ENCODE results near the gene FOXC2. TPM values are rescaled to one million over a fixed set of nuclear protein-coding genes. Genes with fewer than 3 reads are reported as not detected.

The FOXC2 gene
- total RNA-seq (2014; rRNA removed), result 5.1 and 8.3 TPM in 2 replicates
- polyA plus RNA-seq (2012), result 22.1 TPM

- DNase-seq (ENCODE audit: low read depth), result peak; percentile 94
These were observed at the start of gene FOXC2 for GRCh38 chr16:86566601-86566965. FOXC2 (plus strand) TSS chr16:86566829; CDS start chr16:86567336, 507 bp downstream.

- no peak for DNase-seq (ENCODE audit: low read depth)
These were observed 49.6 kb upstream of the FOXC2 start for GRCh38 chr16:86517033-86517432.

GRCh38 chr16:86517652-86518258 lies 48.9 kb upstream of the FOXC2 start:
- peak; percentile 34 for DNase-seq (ENCODE audit: low read depth)

GRCh38 chr16:86519007-86519648 lies 47.5 kb upstream of the FOXC2 start:
- DNase-seq (ENCODE audit: low read depth), result no peak

- DNase-seq (ENCODE audit: low read depth), result peak; percentile 25
These were observed 46.8 kb upstream of the FOXC2 start for GRCh38 chr16:86519649-86520316.

GRCh38 chr16:86520317-86521210 lies 46.1 kb upstream of the FOXC2 start:
- DNase-seq (ENCODE audit: low read depth), result no peak

GRCh38 chr16:86521236-86522197 lies 45.1 kb upstream of the FOXC2 start:
- no peak for DNase-seq (ENCODE audit: low read depth)

GRCh38 chr16:86522634-86523033 lies 44.0 kb upstream of the FOXC2 start:
- DNase-seq (ENCODE audit: low read depth), result no peak

- DNase-seq (ENCODE audit: low read depth), result no peak
These were observed 43.4 kb upstream of the FOXC2 start for GRCh38 chr16:86523166-86523740.

GRCh38 chr16:86524029-86524428 lies 42.6 kb upstream of the FOXC2 start:
- DNase-seq (ENCODE audit: low read depth), result no peak

GRCh38 chr16:86525696-86526095 lies 40.9 kb upstream of the FOXC2 start:
- DNase-seq (ENCODE audit: low read depth), result no peak

GRCh38 chr16:86527366-86527765 lies 39.3 kb upstream of the FOXC2 start:
- no peak for DNase-seq (ENCODE audit: low read depth)

GRCh38 chr16:86528061-86528929 lies 38.3 kb upstream of the FOXC2 start:
- DNase-seq (ENCODE audit: low read depth), result no peak

- DNase-seq (ENCODE audit: low read depth), result peak; percentile 80
These were observed 37.5 kb upstream of the FOXC2 start for GRCh38 chr16:86529160-86529559.

GRCh38 chr16:86530251-86531190 lies 36.1 kb upstream of the FOXC2 start:
- DNase-seq (ENCODE audit: low read depth), result no peak

- DNase-seq (ENCODE audit: low read depth), result no peak
These were observed 35.5 kb upstream of the FOXC2 start for GRCh38 chr16:86531191-86531545.

- no peak for DNase-seq (ENCODE audit: low read depth)
These were observed 34.7 kb upstream of the FOXC2 start for GRCh38 chr16:86531641-86532525.

GRCh38 chr16:86532526-86532815 lies 34.2 kb upstream of the FOXC2 start:
- no peak for DNase-seq (ENCODE audit: low read depth)

Measured in LHCN-M2 (cell line).